HG03460 (cell line): ENCODE results near the gene KDM1B.
A peak's percentile ranks its signal among the peaks of the same experiment; 100 is the strongest.
"Not testable (repeated sequence)": the region's sequence is repeated elsewhere in the genome, so short reads cannot be mapped to it uniquely, and the experiment has no call there.

Experiments used
- ATAC-seq: cut with Tn5 transposase; IDR thresholded peaks from one replicate; pipeline ENCODE4 v1.9.1; 2021; ENCODE audit not compliant: unreplicated experiment

KDM1B gene

DNA sequence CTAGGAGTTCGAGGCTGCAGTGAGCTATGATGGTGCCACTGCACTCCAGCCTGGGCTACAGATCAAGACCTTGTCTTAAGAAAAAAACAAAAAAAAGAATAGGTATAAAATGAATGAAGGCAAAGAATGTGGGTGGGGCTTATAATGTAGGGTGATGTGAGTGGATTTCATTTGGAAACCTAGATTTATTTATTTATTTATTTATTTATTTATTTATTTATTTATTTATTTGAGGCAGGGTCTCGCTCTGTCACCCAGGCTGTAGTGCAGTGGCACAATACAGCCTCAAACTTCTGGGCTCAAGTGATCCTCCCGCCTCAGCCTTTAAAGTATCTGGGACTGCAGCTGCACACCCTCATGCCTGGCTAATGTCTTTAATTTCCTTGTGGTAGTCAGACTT is 3.8 kb upstream of the KDM1B start:
- not testable (repeated sequence) for ATAC-seq

DNA sequence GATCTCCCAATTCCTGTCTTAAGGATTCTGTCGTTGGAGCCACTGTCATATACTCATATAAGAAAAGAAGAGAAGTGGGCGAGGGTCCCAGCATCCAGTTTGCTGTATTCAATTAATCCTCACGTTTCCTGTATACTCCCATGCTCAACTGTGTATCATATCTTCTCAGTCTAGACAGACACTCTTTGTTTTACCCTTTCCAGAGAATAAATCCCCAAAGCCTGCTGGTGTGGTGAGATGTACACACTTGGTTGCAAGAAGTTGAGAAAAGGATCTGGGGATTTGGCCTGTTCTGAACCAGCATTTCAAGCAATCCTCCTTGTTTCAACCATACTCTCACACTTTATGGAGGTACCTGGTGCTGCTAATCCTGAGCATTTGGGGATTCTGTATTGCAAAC is 3.4 kb upstream of the KDM1B start:
- ATAC-seq = no peak

DNA sequence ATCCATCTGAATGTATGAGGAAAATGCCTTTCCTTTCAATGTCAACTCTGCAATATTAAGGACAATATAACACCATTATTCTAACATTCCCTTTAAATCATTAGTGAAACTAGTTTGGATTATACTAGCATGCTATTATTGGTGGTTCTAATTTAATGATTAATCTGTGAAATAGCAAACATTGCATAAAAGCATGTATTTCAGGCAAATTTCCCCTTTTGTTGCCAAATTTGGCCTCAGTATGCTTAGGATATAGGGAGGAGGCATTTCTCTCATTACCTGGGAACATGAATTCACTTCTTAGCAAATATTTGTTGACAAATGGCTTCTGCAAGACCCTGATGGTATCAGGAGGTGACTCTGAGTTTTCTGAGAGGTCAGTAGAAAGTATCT is 1.9 kb upstream of the KDM1B start:
- ATAC-seq = no peak

DNA sequence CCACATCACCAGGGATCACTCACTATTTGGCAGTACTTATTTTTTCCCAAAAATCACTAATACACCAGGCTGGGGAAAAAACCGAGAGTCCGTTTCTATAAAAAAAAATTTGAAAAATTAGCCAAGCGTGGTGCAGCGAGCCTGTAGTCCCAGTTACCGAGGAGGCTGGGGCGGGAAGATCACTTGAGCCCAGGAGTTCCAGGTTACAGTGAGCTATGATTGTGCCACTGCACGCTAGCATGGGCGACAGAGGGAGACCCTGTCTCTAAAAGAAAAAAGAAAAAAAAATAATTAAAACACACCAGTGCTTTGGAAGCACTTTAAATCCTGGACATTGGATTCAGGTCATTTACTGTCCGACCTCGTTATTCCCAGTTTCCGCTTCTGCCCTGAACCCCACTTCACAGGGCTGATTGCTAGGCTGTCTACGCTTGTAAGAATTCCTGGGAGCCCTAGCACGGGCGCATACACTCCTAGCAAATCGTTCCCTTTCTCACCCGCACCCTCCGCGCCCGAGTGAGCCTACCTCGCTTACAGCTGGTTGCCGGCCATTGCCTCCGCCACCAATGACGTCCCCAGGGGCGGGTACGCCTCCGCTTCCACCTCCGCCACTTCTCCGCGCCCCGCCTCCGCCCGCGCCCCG is 594 bp upstream of the KDM1B start, which contains the start of gene TPMT:
TSS of gene TPMT (minus strand) at position 571 of the 643 bp plus-strand sequence. CDS start 5,950 bp downstream, outside the sequence.
- ATAC-seq = peak; percentile 51

DNA sequence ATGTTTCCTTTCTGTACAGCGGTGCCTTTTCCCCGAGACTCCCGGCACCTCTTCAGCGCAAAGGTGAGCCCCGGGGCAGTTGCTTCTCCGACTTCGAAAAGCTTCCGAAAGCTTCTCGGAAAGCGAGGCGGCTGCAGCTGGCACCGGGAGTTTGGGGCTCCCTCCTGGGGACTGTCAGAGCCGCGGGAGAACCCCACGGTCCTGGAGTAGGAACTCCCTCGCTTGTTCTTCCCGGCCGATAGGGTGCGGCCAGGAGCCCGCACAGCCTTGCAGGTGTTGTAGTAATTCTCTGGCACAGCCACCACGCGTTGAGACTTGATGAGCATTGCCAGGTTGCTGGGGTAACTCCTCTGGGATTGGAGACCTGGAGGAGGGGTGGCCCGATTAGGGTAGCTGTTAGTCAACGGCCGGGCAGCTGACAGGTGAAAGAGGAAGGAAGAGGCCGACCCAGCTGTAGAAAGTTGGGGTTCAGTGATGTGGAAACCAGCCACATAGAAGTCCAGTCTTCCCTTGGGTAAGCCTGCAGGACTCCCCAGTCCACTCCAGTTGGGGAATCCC is 721 bp downstream of the KDM1B start:
- peak; percentile 40 for ATAC-seq

DNA sequence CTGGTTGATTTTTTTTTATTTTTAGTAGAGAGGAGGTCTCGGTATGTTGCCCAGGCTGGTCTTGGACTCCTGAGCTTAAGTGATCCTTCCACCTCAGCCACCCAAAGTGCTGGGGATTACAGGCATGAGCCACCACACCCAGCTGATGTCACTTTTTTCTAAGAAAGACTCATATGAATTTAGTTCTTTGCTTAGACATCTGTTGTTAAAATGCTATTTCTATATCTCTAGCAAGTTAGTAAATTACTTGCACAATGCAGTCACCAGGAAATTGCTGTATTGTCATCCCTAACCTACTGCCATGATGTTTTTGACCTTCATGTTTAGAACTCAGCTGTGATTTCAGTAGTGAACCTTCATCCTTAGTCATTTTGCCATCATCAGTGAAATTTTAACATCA is 5.7 kb downstream of the KDM1B start:
- ATAC-seq = no peak

DNA sequence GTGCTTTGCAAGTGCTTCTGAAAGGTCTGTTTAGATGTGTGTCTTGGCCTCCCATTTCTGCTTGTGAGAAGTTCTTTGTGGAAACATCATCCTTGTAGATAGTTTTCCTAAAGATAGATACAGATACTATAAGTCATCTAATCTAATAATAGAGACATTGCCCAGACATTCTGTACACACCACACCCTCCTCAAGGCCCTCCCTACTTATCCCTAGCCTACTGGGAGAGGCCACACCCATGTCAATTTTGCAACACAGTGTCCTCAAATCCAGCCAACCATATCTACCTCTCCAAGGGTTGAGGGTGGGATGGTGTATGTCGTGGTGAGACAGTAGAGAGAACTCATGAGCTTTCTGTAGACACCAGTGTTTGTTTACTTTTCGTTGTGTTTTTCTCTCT is 6.2 kb downstream of the KDM1B start:
- ATAC-seq = no peak

DNA sequence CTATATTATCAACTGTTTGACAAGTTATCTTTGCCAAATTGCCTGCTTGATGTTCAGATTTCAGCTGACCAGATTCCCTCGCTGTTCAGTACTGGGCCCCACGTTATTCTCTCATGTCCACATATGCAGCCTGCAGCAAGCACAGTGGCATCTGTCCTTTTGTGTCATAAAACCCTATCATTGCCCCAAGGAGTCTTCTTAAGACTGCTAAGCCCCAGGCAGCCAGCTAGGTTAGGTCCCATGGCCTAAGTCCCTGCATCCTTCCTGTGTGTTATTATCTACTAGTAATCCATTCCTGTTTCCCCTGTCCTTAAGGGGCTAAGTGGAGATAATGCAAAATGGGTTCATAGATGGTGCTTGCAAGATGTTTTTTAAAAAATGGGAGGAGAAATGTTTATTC is 7.2 kb downstream of the KDM1B start:
- ATAC-seq = no peak

DNA sequence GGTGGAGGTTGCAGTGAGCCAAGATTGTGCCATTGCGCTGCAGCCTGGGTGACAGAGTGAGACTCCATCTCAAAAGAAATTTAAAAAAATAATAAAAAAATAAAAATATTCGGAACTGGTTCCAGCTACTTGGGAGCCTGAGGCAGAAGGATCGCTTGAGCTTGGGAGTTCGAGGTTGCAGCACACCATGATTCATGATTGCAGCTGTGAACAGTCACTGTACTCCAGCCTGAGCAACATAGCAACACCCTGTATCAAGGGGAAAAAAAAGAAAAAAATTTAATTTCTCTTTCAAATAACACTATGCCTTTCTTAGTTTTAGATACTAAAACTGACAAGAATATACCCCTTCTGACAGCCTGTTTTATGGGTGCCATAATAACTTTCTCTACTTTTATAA is 10.5 kb downstream of the KDM1B start:
- no peak for ATAC-seq

DNA sequence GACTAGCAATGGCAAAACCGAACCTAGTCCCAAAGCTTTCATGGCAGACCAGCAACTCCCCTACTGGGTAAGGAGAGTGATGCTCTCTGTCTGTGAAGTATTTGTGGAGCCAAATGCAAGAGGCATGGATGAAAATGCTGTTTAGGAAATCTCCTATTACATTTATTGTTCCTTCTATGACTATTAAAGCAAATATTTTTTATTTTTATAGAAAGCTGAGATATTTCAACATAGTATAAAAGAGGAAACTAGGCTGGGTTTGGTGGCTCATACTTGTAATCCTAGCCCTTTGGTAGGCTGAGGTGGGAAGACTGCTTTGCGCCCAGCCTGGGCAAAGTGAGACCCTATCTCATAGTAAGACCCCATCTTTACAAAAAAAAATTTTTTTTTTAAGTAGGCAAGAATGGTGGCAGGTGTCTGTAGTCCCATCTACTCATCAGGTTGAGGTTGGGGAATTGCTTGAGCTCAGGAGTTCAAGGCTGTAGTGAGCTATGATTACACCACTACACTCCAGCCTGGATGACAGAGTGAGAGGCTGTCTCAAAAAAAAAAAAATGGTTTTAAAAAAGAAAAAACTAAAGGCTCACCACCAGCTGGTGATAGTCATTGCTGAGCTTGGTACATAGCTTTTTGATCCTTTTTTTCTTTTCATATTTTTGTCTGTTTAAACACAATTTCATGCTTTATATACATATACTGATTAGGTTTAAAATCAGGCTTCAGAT is 11.3 kb downstream of the KDM1B start:
- no peak for ATAC-seq

DNA sequence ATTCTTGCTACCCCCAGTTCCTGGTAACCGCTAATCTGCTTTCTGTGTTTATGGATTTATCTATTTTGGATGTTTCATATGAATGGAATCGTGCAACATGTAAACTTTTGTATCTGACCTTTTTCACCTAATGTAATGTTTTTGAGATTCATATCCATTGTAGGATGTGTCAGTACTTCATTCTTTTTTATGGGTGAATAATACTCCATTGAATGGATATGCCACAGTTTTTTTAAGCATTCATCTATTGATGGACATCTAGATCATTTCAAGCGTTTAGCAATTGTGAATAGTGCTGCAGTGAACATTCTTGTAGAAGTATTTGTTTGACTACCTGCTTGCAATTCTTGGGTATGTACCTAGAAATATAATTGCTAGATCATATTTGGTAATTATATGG is 13.0 kb downstream of the KDM1B start:
- ATAC-seq = no peak

DNA sequence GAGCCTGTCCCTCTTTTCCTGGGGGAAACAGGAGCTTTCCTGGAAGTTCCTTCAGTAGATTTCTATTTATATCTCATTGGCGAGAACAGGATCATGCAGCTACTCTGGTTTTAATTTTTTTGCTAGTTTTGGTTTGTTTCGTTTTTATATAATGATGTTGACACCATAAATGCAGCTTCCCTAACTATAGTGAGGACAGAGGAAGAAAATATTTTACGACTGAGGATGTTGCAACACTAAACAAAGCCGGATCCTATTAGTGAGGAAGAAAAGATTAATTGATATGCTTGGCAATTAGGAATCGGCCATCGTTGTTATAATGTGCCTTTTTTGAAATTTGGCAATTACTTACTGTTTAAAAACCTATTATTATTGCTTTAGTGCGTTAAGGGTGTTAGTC is 16.6 kb downstream of the KDM1B start:
- ATAC-seq = no peak

DNA sequence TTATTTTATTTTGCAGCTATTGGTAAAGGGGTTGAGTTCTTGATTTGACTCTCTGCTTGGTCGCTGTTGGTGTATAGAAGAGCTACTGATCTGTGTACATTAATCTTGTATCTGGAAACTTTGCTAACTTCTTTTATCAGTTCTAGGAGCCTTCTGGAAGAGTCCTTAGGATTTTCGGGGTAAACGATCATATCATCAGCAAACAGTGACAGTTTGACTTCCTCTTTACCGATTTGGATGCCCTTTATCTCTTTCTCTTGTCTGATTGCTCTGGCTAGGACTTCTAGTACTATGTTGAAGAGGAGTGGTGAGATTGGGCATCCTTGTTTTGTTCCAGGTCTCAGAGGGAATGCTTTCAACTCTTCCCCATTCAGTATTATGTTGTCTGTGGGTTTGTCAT is 21.0 kb downstream of the KDM1B start:
- ATAC-seq = not testable (repeated sequence)

DNA sequence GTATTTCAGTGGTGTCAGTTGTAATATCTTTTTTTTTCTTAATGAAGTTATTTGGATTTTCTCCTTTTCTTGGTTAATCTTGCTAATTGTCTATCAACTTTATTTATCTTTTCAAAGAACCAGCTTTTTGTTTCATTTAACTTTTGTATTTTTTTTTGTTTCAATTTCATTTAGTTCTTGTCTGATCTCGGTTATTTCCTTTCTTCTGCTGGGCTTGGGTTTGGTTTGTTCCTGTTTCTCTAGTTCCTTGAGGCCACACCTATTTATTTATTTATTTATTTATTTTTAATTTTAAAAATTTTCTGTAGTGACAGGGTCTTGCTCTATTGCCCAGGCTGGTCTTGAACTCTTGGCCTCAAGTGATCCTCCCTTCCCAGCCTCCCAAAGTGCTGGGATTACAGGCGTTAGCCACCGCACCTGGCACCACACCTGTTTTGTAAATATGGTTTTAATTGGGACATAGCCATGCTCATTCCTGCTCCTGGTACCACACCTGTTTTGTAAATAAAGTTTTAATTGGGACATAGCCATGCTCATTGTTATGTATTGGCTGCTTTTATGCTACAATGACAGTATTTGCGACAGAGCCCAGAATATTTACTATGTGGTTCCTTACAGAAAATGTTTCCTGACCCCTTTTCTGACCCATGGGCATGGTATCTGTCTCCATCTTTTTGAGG is 22.2 kb downstream of the KDM1B start:
- no peak for ATAC-seq

DNA sequence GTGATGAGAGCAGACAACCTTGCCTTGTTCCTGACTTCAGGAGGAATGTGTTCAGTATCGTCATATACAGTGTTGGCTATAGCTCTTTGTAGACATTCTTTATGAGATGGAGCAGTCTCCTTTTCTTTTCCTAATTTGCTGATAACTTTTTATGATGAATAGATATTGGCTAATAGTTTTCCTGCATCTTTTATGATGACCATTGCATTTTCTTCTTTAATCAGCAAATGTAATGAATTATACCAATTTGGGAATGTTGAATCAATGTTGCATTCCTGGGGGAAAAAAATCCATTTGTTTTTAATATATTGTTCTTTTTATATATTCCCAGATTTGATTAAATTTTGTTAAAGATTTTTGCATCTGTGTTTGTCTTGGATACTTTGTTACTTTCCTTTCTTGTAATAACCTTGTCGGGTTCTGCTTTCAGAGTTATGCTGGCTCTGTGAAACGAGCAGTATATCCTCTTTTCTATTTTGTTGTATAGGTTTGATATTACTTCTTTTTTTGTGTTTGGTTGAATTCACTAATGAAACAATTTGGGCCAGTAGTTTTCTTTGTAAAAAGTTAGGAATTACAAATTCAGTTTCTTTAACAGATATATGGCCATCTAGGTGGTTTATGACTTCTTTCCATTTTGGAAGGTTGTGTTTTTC is 23.9 kb downstream of the KDM1B start:
- ATAC-seq = no peak

DNA sequence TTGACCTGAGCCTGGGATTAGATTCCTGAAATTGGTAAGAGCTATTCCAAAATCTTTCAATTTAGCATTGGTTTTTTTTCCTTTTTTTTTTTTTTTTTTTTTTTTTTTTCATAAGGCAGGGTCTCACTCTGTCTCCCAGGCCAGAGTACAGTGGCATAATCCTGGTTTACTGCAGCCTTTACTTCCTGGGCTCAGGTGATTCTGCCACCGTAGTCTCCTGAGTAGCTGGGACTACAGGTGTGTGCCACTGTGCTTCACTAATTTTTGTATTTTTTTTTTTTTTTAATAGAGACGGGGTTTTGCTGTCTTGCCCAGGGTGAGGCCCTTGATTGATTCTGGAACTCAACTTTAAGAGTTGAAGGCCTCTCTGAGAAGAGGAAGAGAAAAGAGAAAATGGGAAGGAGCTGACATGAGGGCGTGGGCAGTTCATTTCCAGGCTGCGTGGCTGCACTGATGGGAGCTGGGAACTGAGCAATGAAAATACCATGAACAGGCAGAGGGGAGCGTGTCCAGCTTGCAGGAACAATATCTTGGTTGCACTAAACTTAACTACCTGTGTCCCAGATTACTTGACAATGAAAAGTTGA is 24.6 kb downstream of the KDM1B start:
- ATAC-seq = no peak

DNA sequence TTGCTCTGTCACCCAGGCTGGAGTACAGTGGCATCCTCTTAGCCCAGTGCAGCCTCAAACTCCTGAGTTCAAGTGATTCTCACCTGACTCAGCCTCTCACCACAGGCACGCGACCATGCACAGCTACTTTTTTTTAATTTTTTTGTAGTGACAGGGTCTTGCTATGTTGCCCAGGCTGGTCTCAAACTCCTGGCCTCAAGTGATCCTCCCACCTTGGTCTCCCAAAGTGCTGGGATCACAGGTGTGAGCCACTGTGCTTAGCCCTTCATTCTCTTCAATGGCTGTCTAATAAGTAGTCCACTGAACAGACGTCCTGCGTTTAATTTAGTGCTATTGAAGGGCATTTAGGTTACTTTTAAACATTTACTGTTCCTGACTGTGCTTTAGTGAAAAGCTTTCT is 27.3 kb downstream of the KDM1B start:
- no peak for ATAC-seq

DNA sequence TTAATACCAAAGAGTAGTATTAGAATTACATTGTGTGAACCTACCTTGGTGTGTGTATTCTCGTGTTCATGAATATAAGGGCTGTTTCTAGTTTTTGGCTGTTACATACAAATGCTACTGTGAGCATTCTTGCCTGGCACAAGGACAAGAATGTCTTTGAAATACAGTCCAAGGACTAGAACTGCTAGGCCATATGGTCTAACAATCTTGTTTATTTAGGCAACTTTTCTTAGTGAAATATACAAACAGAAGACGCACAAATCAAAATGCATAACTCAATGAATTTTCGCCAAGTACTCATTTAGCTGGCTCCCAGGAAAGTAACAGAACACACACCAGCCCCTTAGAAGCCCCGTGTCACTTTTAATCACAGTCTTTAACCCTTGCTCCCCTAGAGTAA is 28.5 kb downstream of the KDM1B start:
- no peak for ATAC-seq

DNA sequence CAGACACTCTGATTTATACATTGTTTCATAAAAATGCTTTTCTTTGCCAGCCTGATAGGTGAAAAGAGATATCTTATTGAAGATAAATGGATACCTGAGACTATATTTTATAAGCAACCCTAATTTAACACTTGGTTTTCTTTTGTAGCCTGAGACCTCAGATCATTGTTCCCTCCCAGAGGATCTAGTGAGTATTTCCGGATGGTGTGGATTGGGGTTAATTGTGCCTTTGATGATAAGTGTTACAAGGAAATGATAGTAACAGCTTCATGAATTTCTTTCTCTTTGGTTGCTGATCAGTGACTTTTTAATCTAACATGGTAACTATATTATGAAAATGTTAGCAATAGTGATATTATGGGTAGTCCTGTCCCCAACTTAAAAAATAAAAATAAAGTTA is 30.4 kb downstream of the KDM1B start:
- no peak for ATAC-seq

DNA sequence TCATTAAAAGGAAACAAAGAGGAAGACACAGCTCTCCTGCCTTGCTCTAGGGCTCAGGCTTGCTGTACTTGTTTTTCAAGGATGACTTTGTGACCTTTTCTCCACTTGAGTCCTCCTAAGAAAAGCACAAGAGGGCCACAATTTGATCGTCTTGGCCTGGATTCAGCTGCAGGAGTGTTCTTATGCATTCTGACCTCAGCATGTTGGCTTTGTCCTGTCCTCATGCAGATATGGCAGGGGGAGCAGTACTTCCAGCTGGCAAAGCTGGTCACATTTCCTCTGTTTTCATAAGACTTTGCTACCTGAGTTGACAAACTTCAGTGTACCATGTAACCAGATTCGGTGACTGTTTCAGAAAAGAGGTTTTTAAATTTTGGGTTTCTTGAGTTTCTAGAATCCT is 30.8 kb downstream of the KDM1B start:
- ATAC-seq = no peak
